Stimulated activated CD4-positive, alpha-beta T cell treated with anti-CD3 and anti-CD28 coated beads, Interleukin-15, amount 100 ng/mL, for 24 hours (primary cell): ENCODE results near the gene MEGF11.
"Not testable (repeated sequence)": the region's sequence is repeated elsewhere in the genome, so short reads cannot be mapped to it uniquely, and the experiment has no call there.

Experiments
- DNase-seq: peaks from one replicate; pipeline ENCODE4 v3.0.0-alpha.2; 2020

Gene MEGF11

GRCh38 chr15:65869126-65869953, 384.2 kb downstream of the MEGF11 start, which contains the start of gene RAB11A:
TSS of gene RAB11A (plus strand) at chr15:65869491. CDS start at chr15:65869586, 95 bp downstream.
- DNase-seq = peak; percentile 96

- no peak for DNase-seq
Measured at GRCh38 chr15:65868546-65869125, 384.9 kb downstream of the MEGF11 start.

GRCh38 chr15:65867933-65868332, 385.6 kb downstream of the MEGF11 start:
- DNase-seq = not testable (repeated sequence)

GRCh38 chr15:65867244-65867643, 386.3 kb downstream of the MEGF11 start:
- no peak for DNase-seq

GRCh38 chr15:65863106-65863505, 390.4 kb downstream of the MEGF11 start:
- DNase-seq = no peak

GRCh38 chr15:65862682-65863081, 390.9 kb downstream of the MEGF11 start:
- DNase-seq = peak; percentile 81

GRCh38 chr15:65857718-65858402, 395.7 kb downstream of the MEGF11 start:
- no peak for DNase-seq

- peak; percentile 86 for DNase-seq
Measured at GRCh38 chr15:65856821-65857455, 396.6 kb downstream of the MEGF11 start.

- no peak for DNase-seq
Measured at GRCh38 chr15:65851981-65852380, 401.6 kb downstream of the MEGF11 start.

- DNase-seq = no peak
Measured at GRCh38 chr15:65847989-65848388, 405.6 kb downstream of the MEGF11 start.

GRCh38 chr15:65845826-65846519, 407.6 kb downstream of the MEGF11 start:
- no peak for DNase-seq
